Fibroblast of skin of left quadriceps (primary cell): ENCODE data around the gene PON2.
"Not testable (repeated sequence)": the region's sequence is repeated elsewhere in the genome, so short reads cannot be mapped to it uniquely, and the experiment has no call there.

Source experiments
- DNase-seq, 2 experiments: peaks; one replicate each; pipeline ENCODE4 v3.0.0-alpha.2; 2013; ENCODE audit warnings: low read depth in 2 of 2

The PON2 gene

DNA sequence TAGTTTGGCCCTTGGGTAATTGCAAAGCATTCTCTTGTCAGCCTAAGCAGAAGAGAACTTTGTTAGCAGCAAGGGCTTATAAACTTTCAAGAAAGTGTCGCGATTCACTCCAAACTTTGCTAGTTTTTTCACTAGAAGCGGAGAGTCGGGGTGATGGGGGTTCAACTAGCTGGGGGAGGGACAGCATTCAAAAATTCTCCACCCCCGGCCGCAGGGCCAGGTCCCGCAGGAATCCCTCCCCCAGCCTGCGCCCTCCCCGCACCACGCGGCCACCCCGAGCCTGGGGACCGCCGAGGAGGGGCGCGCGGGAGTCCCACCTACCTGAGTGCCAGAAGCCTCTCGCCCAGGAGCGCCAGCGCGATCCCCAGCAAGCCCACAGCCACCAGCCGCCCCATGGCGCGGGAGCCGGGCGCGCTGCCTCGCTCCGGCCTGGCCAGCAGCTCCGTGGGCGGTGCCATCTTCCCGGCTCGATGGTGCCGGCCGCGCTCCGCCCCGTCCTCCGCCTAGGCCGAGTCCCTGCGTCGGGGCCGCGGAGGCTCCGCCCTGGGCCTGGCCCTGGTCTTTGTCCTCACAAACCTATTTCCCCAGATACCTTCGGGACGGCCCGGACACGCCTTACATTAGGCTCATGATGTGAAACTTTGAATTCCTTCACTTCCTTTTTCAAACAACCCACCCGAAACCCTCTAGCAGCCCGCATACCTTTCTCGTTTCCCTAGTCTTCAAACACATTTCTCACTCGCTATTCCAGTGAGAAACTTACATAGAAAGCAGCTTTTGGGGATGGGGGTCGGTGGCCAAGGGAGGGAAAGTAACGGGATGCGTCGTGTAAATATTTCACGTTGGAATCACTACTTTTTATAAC is at the start of gene PON2:
Gene PON2 (minus strand): TSS at position 472 of the 865 bp plus-strand sequence. CDS start 77 bp downstream, at position 395.
- peak; percentile 53 to 61 for DNase-seq

- DNase-seq: no peak
Observed at GRCh38 chr7:95482424-95482823, 47.6 kb upstream of the PON2 start.

- no peak for DNase-seq
Observed at GRCh38 chr7:95481271-95482165, 46.7 kb upstream of the PON2 start.

DNA sequence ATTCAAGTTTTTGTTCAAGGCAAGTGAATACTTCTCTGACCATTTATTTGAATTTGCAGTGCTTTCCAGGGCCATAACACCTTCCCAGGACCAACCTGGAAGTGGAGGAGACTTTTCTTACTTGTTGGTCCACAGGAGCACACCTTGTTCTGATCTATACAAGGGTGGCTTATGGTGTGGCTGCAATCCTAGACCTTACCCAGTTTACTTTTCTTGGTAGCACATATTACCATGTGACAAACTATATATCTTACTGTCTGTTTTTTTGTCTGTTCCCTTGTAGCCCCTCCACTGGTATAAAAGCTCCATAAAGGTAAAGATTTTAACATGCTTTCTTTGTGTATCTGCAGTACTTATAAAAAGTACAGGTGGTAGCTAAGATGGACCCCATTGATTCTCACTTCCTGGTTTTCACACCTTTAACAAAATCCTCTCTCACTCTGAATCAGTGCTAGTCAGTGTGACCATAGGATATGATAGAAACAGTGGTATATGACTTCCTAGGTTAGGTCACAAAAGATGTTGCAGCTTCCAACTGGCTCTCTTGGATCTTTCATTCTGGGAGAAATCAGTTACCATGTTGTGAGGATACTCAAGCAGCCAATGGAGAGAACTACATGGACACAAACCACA is 45.3 kb upstream of the PON2 start:
- DNase-seq: no peak

DNA sequence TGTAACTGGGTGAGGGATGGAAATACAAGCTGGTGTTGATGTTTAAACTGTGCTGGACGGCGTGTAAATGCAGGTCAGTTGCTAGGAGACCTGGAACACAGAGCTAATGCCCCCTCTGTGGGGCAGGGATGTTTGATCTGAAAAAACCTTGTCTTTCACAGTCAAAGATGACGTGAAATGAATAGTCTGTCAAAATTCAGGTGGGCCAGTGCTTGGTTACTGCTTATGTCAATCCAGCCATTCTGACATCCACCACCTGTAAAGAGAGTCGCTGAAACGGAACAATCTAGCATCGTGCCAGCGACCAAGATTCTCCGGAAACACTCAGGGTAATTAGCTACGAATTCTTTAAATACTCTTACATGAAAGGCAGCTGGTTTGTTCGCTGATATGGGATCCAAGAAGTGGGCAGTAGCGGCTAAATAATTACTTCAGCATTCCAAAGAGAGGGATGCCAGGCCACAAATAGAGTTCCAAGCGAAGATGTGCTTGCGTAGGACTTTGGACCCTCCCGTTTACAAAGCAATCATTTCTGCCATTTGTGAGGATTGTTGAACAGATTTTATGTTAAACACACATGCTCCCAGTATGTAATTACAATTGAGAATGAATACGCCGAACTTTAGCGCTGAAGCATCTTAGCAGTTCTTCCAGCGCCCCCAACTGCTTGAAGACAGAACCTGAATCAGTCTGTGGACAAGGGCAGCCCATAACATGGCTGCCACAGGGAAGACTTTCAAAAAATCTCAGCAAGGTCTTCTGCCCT is 43.6 kb upstream of the PON2 start:
- DNase-seq: peak in 1 of 2 experiments; percentile 18

DNA sequence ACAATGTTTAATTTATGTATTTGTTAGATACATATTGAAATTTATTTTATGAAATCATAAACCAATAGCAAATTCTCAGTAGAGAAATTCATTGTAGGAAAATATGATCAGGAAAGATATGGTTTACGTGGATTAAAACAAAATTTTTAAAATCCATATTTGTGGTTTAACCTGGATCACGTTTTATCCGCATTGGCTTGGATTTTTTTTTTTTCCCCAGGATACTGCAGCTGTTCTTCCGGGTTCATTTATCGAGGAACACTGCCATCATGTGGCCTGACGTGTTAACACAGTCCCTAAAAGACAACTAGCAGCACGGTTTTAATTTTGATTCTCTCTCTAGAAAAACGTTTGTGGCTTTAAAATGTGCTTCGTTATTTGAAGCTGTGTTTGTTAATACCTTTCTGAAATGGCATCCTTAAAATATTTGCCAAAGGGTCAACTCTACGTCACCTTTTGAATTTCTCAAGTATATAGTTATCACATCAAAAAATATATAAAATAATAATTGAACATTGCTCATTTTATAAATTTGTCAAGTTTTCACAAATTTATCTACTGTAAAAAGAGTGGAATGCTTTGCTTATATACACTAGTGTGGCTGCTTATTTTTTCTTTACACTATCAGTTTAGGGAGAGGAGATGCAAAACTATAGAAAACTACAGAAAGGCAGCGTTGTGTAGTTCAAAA is 42.2 kb upstream of the PON2 start:
- DNase-seq: peak; percentile 33 to 44

DNA sequence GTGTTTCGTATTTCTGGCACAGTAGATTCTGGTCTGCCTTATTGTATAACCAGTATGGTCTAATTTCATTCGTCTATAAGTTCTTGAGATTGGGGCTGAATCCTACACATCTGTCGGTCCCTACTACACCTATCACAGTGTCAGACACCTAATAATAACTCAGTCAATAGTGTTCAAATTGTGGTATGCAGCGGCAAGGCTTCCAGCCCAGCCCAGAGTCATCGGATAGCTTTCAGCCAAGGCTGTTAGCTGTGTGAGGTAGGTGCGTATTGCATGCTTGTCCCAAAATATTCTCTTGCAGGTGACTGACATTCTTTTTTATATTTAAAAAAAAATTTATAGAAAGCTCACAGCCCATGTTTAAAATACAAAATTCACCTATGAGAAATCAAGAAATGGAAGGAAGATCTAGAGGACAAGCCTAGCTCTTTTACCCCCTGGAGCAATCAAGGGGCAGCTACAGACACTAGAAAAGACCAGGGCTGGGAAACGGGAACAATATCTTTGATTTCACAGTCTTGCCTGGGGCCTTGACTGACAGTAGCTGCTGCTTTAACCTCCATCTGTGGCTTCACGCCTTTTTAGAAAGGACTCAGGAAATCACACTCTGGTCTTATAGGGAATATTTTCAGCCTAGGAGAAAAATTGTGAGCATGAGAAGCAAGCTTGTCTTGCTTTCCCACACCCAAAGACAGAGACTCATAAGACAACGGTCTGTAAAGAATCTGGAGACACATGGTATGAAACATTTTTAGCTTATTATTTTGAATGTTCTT is 41.4 kb upstream of the PON2 start:
- DNase-seq: no peak

- DNase-seq: no peak
Observed at GRCh38 chr7:95473276-95473985, 38.6 kb upstream of the PON2 start.

DNA sequence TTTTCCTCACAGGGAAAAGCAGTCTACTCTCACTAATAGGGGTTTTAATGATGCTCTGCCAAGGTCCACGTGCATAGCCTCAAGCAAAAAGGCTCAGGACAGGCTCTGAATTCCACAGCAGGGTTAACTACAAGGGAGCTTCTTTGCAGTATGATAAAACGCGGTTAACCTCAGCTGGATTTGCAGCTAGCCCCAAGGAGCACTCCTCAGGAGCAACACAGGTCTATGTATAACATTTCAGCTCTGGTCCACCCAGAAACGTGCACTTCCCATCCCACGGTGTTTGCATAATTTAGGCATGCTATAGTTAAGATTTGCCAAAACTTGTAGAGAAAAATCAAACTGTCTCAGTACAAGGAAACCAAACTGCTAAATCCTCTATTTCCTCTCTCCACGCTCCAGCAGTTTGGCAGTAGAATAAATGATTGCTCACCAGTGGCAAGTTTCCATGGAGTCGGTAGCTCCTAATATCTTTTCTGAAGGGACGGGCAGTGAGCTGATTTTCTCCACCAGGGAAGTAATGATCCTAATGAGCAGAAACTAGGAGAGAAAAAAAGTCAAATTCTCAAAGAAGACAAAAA is 37.8 kb upstream of the PON2 start:
- peak; percentile 9 to 13 for DNase-seq

- no peak for DNase-seq
Observed at GRCh38 chr7:95471071-95471470, 36.2 kb upstream of the PON2 start.

GRCh38 chr7:95470452-95470851 is 35.6 kb upstream of the PON2 start:
- DNase-seq: no peak

GRCh38 chr7:95469848-95470247 is 35.0 kb upstream of the PON2 start:
- no peak for DNase-seq

DNA sequence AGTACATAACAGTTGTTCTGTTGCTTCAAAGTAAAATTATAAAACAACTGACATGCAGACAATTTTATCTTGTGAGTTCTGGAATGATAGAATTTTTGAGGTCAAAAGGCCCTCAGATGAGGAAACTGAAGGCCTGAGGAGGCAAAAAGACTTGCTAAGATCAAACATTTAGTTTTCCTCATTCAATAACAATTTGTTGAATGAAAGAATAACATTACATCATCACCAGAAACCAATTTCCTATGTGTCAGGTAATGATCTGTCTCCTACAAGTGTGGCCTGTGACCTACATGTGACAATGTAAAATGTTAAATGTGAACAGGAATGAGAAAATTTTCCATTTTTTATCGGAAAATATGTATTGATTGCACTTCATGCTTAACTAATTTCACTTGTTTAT is 34.4 kb upstream of the PON2 start:
- no peak for DNase-seq

GRCh38 chr7:95467912-95468607 is 33.2 kb upstream of the PON2 start:
- no peak for DNase-seq

DNA sequence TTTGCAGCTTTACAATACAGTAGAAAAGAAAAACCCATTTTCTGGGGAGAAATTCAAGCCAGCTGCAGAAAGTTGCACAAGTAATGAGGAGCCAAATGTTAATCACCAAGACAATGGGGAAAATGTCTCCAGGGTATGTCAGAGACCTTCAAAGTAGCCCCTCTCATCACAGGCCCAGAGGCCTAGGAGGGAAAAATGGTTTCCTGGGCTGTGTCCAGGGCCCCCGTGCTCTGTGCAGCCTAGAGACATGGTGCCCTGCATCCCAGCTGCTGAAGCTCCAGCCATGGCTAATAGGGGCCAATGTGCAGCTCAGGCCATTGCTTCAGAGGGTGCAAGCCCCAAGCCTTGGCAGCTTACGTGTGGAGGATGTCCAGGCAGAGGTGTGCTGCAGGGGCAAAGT is 25.8 kb upstream of the PON2 start:
- not testable (repeated sequence) for DNase-seq

GRCh38 chr7:95457947-95458346 is 23.1 kb upstream of the PON2 start:
- DNase-seq: no peak

GRCh38 chr7:95454438-95455045 is 19.7 kb upstream of the PON2 start:
- DNase-seq: no peak

- DNase-seq: no peak
Observed at GRCh38 chr7:95446618-95447017, 11.8 kb upstream of the PON2 start.
